GM20431 (cell line): ENCODE measurements around the gene SLC66A2.

Experiments used
- in situ Hi-C: fragments of 300-500 bp; cut with MseI, MboI; formaldehyde crosslinking; loops from one replicate; pipeline ENCODE4 v1.15.0; 2020; ENCODE audit warnings: low sequenced_read_pairs; ENCODE audit not compliant: unreplicated experiment

The SLC66A2 gene

DNA sequence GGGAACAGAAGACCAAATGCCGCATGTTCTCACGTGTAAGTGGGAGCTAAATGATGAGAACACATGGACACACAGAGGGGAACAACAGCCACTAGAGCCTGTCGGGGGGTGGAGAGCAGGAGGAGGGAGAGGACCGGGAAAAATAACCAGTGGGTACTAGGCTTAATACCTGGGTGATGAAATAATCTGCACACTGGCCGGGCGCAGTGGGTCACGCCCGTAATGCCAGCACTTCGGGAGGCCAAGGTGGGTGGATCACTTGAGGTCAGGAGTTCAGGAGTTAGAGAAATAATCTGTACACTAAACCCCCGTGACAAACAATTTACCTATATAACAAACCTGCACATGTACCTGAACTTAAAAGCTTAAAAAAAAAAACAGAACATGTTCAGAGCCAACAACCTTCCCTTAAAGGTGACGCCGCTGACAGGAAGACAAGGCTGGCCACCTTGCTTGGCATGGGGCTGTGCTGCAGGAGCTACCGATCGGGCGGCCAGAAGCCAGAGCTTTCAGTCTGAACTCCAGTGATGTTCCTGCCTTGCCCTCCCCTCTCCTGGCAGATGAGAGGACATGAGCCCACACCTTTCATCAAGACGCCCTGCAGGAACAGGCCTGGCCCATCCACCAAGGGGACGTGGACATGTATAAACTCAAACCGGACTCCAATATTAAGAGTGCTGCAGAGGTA, 11.2 kb downstream of the SLC66A2 start:
- in situ Hi-C loops: no loop called here

DNA sequence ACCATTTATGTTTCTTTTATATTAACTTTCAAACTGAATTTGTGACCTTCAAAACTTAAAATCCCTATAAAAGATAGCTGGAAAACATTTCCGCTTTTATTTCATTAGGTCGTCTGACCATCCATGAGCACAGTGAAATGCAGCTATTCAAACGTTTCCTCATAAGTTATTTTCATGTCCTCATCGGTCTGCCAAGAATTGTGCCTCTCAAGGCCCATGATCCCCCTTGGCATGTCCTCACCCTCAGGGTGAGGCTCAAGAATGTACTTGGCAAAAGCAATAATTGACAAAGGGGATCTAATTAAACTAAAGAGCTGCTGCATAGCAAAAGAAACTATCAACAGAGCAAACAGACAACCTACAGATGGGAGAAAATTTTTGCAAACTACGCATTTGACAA, 12.4 kb downstream of the SLC66A2 start:
- in situ Hi-C loops: no loop called here

DNA sequence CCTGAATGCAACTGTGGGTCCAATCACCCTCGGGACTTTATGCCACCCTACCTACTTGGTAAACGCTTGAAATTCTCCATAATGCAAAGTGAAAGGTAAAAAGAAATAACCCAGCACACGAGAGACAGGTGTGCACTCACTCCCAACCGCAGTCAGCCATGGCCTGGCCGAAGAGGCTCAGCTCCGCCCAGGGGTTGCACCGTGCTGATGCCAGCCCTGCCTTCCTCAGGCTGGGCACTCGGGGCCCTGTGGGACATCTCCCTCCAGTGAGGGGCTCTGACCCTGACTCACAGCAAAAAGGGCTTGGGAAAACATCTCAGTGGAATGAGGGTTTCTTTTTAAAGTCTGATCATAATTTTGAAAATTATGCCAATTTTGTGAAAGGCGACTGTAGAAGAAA, 13.3 kb downstream of the SLC66A2 start:
- in situ Hi-C loops: no loop called here

DNA sequence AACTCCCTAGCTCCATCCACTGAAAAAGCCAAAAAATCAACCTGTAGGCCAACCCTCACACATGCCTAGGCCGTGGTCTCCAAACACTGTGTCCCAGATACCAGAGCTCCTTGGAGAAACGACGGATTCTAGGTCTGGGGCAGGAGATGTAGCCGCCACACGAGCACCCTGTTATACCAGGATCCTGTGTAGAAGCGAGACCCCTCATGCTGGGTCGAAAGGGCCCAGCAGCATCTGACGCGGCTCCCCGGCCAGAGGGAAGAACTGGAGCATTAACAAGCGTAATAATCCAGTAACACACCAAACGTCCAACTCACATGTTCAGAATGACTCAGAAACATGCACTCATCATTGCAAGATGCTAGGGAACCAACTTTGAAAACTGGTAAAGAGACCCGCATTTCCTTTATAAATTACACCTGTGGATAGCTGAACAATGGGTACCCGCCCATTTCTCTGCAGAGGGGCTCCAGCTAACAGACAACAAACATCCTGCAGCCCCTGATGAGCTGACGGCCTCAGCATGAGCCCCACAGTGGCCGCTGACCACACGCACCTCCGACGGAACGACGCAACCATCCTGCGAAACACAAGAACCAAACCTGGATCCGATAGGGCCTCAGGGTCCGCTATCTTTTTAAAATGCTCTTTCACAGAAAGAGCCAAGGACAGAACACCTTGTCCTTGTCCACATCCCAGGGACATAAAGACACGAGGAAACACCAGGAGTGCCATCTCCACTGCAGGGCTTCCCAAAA, 14.2 kb downstream of the SLC66A2 start:
- in situ Hi-C loops: no loop called here

DNA sequence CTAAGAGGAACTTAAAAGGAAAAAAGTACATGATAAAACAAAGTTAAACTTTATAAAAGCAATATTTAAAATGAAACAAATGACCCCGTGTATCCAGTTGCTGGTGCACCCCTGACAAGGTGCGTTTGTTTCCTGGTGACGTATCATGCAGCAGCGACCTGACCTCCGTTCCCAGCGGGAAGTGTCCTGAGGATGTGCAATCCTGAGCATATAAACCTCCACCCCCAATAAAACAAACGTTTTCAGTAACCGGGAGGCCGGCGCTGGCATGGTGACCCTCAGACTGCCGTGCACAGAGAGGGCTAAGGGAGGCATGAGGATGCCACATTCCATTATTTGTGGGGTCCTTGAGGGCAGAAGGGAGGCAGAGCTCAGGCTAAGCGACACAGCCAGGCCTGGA, 14.8 kb downstream of the SLC66A2 start:
- in situ Hi-C loops: no loop called here

DNA sequence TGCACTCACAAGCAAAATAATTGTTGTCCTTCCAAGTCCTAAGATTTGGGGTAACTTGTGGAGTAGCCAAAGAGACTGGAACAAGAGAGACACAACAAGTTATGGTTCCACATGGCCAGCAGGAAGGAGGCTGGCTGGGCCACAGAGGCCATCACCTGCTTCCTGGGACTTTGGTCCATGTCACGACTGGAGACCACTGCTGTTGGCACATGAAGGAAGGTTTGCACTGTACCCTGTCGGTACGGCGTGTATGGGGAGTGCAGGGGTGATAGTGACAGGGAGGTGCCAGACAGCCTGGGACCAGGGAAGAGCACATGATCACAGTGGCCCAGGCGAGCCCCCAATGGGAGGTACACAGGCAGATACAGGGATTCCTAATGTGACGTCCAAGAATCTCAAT, 15.5 kb downstream of the SLC66A2 start:
- in situ Hi-C loops: no loop called here

DNA sequence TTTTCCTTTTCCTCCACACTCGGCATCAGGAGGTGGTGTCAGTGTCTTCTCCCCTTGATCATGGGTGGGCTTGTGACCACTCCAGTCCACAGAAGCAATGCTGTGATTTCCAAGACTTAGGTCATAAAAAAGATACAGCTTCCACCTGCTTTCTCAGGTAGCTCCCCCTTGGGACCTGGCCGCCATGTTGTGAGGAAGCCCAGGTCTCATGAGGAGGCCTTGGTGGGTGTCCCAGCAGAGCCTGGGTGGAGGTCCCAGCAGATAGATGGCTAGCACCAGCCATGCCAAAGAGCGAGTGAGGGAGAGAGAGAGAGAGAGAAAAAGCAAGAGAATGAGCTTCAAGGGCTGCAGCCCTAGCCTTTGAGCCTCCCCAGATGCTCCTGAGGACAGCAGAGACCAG, 16.0 kb downstream of the SLC66A2 start:
- in situ Hi-C loops: no loop called here

DNA sequence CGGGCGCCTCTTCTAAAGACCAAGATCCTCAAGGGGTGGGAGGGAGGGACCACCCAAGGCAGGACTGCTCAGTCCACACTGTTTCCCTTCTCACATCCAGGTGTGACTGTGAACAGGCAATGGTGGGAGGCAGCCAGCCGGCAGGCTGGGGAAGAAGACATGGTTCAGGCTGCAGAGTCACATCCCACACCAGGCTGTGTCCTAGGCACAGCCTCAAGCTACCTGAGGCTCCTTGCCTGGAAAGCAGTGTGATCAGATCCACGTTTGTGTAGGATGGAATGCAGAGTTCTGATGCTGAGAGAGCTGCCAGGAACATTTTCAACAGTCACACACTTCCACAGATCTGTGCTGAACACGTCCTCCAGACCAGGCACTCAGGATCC, 16.4 kb downstream of the SLC66A2 start:
- in situ Hi-C loops: no loop called here

DNA sequence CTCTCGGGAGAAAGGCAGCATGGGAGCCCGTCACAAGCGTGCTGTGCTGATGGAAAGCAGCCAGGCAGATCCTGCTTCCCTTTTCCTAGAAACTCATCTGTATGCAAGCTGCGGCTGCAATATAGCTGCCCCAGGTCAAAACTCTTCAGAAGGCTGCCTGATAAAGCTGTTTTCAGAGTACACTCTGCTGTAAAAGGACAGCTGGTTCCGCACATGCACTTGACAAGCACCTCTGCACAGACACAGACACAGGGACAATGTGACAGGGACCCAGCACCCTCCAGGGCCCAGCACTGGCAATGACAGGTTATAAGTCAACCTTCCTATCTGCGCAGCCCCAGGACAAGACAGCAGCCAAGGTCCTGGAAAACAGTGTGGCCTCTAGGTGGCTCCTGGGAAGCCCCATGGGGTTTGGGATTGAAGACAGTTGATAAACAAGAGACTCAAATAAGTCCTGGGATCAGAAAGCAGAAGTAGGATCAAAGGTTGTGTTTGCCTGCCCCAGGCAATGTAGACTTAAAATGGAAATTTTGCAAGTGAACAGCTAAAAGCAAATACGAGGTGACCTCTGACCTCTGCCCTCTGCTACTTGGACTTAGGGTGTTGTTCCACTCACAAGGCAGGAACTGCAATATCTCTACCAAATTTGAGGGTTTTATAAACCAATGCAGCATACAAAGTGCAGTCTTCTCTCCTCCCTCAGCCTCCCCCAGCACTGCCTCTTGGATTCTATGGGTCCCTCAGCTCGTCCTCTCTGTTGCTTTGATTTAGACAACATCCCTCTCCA, 16.9 kb downstream of the SLC66A2 start:
- in situ Hi-C loops: no loop called here

DNA sequence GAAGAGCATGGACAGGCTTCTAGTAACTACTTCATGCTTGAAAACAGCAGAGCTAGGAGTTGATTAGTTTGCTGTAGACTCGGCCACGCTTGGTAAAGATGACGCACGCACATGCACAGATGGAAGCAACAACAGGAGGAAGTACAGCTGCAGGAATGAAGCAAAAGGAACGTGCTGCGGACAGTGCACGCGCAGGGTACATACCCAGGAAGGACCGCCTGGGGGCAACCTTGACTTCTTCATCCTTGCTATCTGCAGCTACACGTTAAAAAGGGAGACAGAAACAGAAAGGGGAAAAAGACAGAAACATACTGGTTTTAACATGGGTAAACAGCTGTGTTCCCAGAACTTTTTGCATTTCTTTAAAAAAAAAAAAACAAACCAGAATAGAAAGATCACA, 17.7 kb downstream of the SLC66A2 start:
- in situ Hi-C loops: no loop called here

DNA sequence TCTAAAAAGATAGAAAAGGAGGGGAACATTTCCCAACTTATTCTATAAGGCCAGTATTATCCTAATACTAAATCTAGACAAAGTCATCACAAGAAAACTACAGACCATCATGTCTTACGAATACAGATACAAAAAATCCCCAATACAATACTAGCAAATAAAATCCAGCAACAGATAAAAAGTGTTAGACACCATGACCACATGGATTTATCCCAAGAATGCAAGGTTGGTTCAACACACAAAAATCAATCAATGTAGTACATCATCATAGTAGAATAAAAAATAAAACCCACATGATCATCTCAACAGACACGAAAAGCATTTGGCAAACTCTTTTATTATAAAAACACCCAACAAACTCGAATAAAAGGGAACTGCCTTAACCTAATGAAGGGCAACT, 18.5 kb downstream of the SLC66A2 start:
- in situ Hi-C loops: no loop called here

DNA sequence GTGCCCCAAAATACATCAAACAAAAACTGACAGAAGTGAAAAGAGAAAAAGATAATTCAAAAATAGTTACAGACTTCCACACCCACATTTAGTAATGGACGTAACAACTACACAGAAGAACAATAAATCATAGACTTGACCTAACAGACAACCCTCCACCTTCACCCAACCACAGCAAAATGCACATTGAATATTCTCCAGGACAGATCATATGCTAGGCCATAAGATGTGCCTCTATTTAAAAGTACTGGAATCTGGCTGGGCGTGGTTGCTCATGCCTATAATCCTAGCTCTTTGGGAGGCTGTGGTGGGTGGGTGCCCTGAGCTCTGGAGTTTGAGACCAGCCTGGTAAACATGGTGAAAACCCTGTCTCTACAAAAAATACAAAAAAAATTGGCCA, 20.0 kb downstream of the SLC66A2 start:
- in situ Hi-C loops: no loop called here

DNA sequence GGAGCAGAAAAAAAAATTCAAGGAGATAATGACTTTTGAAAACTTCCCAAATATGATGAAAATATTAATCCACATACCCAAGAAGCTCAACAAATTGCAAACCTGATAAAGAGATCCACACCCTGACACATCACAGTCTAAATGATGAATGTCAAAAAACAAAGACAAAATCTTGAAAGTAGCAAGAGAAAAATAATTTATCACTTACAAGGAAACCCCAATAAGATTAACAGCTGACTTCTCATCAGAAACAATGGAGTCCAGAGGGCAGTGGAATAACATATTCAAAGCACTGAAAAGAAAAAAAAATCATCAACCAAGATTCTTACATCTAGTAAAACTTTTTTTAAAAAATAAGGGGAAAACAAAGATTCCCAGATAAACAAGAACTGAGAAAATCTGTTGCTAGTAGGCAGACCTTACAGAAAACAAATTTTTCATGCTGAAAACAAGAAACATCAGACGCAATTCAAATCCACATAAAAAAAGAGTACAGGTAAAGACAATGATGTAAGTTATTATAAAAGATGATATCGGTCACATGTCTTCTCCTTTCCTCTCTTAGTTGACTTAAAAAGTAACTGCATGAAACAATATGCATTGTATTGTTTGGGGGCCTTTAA, 21.3 kb downstream of the SLC66A2 start:
- in situ Hi-C loops: no loop called here

DNA sequence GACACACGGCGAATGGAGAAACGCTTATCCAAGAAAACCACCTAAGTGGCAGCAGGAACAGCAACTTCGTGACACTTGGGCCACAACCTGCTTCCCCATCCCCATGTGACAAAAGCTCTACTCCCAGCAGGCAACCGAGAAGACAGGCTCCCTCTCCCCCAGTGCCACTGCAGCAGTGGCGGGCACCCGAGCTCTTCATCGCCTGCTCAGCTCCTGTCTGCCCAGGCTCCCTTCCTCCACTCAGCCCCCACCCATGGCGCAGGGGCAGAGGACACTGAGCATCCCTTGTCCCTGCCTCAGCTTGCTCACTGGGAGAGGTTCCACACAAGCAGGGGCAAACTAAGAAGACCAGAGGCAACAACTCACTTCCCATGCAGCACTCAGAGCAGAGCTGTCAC, 22.9 kb downstream of the SLC66A2 start:
- in situ Hi-C loops: no loop called here

DNA sequence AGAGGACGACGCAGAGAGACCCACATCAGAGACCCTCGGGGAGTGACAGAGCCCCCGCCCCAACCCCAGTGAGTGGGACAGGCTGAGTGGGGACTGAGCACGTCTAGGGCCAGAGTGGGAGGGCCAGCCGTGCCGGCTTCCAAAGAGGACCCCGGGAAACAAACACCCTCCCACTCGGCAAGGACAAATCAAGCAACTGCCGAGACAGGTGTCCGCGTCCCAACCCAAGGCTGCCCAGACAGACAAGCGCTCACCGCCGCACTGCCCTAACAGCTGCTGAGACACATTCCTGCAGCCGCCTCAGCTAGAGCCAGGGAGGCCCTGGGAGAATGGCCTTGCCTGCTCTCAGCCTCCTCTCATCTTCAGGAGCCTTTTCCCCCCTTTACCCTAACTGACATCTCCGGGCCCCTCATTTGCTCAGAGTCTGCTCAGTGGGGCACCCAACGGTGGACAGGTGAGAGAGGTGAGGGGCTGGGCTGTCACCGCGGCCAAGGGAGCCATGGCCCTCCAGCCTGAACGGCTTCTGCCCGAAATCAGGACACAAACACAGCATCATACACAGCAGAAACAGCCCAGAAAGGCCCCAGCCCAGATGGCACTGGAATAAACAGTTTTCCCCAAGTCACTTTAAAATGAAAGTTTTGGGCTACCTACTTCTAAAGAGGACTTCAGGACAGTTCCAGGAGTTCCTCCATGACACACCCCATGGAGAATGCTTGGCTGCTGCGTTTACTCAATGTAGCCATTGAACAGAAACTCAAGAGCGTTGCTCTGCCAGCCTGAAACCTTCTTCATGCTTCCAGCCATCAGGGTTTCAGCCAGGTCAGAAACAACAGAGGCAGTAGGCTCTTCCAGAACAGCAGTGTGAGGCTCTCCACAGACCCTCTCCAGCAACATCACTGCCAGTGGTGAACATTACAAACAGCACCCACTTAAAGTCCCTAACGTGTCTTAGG, 23.6 kb downstream of the SLC66A2 start:
- in situ Hi-C loops: no loop called here

DNA sequence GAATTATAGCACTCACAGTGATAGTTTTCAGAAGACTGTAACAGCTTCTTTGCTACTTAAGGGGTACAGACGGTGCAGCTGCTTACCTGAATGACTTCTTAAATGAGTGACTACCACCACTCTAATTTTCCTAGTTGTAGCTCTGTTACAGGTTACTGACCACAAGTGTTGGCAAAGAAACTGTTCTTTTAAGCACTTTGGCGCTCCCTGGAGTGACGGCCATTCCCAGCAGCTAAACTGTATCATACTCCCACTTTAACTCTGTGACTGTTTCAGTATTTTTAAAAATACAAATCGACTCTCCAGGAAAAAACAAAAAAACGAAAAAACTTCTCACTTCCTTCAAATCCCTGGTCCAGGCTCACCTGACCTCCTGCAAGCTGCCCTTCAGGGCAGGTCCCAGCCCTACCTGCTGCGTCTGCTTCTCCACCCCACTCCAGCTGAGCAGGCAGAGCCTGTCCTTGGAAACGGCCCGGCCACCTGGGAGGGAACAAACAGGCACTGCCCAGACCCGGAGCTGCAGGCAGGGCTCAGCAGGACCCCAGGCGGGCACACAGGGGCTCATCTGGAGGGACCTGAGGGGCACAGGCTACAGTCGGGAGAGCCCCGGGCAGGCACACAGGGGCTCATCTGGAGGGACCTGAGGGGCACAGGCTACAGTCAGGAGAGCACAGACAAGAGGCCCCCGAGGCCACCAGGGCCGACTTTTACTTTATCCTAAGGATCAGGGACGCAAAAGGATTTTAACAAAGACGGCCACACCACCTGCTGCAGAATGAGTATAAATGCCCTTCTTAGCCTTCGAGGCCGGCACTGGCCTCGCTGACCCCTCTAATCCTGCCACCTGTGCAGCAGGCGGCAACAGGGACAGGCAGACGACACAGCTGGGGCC, 24.5 kb downstream of the SLC66A2 start:
- in situ Hi-C loops: no loop called here

DNA sequence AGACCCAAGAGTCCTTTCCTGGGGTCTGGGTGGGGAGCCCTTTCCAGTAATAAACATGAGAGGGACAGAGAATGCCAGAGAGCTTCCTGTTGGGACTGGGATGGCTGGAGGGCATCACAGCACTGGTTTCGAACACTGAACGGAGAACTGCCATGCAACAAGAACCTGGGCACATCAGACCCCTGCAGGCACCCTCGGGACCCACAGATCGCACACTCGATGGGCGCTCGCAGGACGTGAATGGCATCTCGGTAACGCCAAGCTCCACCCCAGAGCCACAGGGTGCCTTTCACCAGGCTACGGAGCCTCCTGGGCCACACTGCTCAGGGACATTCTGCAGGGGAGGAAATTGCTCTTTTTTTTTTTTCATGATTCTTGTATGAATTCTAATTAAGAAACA, 25.1 kb downstream of the SLC66A2 start:
- in situ Hi-C loops: no loop called here

DNA sequence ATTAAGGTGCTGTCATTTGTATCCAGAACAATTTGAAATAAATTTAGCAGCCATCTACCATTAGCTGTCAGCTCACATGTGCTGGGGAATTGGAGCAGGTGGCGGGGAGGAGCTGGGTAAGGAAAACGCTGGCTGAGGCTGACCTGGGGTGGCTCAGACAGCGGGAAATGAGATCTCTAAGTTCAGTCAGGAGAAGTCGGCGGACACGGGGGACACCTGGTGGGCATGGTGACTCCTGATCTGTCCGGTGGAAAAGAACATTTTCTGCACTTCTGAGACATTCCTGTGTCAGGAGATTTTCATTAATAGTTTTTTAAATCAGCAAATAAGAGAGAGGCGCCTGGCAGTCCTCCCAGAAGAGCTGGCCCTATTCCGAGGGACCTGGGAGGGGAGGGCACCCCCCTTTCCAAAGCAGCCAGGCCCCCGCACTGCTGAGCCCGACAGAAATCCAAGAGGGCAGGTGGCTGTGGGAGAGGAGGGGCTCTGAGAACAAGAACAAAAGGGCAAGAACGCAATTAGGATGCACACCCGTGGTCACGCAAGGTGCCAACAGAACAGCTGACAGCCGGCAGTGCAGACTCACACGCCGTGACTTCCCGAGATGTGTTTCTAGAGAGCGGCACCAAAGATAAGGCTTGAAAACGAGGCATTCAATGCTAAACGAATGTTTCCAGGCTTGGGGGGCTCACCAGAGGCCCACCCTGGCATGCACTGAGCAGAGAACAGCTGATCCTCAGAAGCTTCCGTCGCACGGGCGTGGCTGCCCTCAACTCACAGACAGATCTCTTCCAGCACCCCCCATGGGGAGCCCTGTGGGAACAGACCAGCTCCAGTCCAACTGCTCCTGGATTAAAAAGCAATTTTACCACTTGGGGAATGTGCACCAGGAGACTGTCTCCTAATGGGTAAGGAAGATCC, 26.4 kb downstream of the SLC66A2 start:
- in situ Hi-C loops: no loop called here
